KMS-11 (cell line): Measurements from ENCODE around the gene SNIP1.
"Not testable (repeated sequence)": the region's sequence is repeated elsewhere in the genome, so short reads cannot be mapped to it uniquely, and the experiment has no call there.

Source experiments
- H2AFZ ChIP-seq: fragments of 200-600 bp; sonication (generic); 2 replicates; pipeline ENCODE4 v1.6.1; 2016; ENCODE audit warnings: antibody characterized with exemption, mixed run types, low read depth
- H3K27ac ChIP-seq: fragments of 200-600 bp; sonication (generic); 2 replicates; pipeline ENCODE4 v1.6.1; 2016; ENCODE audit warnings: mild to moderate bottlenecking, mixed run types
- H3K27me3 ChIP-seq: fragments of 200-600 bp; sonication (generic); 2 replicates; pipeline ENCODE4 v1.6.1; 2017; ENCODE audit warnings: mild to moderate bottlenecking, low read depth, mixed run types, moderate library complexity; ENCODE audit not compliant: insufficient read depth
- H3K36me3 ChIP-seq: fragments of 200-600 bp; sonication (generic); 2 replicates; pipeline ENCODE4 v1.6.1; 2017; ENCODE audit warnings: mild to moderate bottlenecking, mixed run types; ENCODE audit not compliant: insufficient read depth
- H3K4me1 ChIP-seq: fragments of 200-600 bp; sonication (generic); 2 replicates; pipeline ENCODE4 v1.6.1; 2016; ENCODE audit warnings: mild to moderate bottlenecking, low read depth, mixed run types; ENCODE audit not compliant: poor library complexity, severe bottlenecking
- H3K4me2 ChIP-seq: fragments of 200-600 bp; sonication (generic); 2 replicates; pipeline ENCODE4 v1.7.0; 2016; ENCODE audit warnings: mild to moderate bottlenecking, mixed run types
- H3K4me3 ChIP-seq: fragments of 200-600 bp; sonication (generic); IDR thresholded peaks from 2 replicates; pipeline ENCODE4 v1.6.1; 2017; ENCODE audit warnings: low read depth, low read length, mixed read lengths; ENCODE audit not compliant: insufficient read depth
- H3K79me2 ChIP-seq: fragments of 200-600 bp; sonication (generic); 2 replicates; pipeline ENCODE4 v1.6.1; 2016; ENCODE audit warnings: low read depth, mixed run types; ENCODE audit not compliant: insufficient read depth
- H3K9ac ChIP-seq: fragments of 200-600 bp; sonication (generic); 2 replicates; pipeline ENCODE4 v1.6.1; 2016; ENCODE audit warnings: mild to moderate bottlenecking, mixed run types
- H4K20me1 ChIP-seq: fragments of 200-600 bp; sonication (generic); 2 replicates; pipeline ENCODE4 v1.6.1; 2016; ENCODE audit warnings: mild to moderate bottlenecking, mixed run types; ENCODE audit not compliant: insufficient read depth
- TF ChIP-seq, protein P1 (sequence below): fragments of 200-600 bp; sonication (generic); conservative IDR thresholded peaks from 2 replicates; pipeline ENCODE4 v1.6.1; 2017; ENCODE audit warnings: low read depth, mild to moderate bottlenecking, antibody characterized with exemption, low read length, moderate library complexity, mixed read lengths

Gene SNIP1

DNA sequence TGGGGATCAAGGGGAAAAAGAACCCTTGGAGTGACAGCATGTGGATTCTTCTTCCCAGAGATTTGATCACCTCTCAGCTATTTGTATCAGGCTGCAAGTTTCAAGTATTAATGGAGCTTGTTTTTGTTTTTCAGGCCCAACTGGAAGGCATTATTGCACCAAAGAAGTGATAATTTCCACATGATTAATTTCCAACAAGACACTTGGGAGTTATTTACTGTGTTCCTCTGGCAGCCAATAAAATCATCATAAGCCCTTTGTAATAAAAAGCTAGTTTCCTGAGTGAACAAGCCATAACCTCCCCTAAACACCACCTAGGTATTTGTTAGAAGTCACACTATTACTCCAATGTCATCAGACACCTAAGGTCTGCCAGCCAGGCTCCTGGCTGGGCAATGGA lies 10.8 kb upstream of the SNIP1 start:
- Histone ChIP-seq H3K27me3 (no peaks in the 10 kb centered on the region), H3K4me2 (no peak overlapping the region), H3K79me2 (no peaks in the 10 kb centered on the region), H4K20me1 (no peaks in the 10 kb centered on the region), H3K36me3 (peaks cover 10% of the 10 kb centered on the region; the same call in 1 of the 2 replicates), H2AFZ (no peak overlapping the region), H3K4me3 (no peak overlapping the region), H3K9ac (no peak overlapping the region), H3K4me1 (peaks cover 12% of the 10 kb centered on the region), H3K27ac (no peak overlapping the region)
- TF ChIP-seq, protein P1, sequence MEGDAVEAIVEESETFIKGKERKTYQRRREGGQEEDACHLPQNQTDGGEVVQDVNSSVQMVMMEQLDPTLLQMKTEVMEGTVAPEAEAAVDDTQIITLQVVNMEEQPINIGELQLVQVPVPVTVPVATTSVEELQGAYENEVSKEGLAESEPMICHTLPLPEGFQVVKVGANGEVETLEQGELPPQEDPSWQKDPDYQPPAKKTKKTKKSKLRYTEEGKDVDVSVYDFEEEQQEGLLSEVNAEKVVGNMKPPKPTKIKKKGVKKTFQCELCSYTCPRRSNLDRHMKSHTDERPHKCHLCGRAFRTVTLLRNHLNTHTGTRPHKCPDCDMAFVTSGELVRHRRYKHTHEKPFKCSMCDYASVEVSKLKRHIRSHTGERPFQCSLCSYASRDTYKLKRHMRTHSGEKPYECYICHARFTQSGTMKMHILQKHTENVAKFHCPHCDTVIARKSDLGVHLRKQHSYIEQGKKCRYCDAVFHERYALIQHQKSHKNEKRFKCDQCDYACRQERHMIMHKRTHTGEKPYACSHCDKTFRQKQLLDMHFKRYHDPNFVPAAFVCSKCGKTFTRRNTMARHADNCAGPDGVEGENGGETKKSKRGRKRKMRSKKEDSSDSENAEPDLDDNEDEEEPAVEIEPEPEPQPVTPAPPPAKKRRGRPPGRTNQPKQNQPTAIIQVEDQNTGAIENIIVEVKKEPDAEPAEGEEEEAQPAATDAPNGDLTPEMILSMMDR: no peak

DNA sequence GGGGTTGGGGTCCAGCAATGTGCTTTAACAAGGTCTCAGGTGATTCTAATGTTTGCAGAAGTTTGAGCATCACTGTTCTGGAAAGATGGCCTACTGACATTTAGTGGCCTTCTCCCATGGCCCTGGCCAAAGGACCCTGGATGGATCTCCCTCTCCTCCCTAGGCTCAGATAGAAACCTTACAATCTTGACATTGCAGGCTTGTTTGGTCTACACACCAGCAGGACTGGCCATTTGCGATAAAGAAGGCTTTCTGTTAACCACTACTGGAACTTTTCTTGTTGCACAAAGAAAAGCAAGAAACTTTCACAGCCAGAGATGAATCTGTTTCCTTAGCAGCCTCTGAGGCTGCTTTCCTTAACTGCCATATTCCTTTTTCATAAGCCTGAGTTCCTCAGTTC lies 8.9 kb upstream of the SNIP1 start:
- Histone ChIP-seq H3K4me3 (no peak overlapping the region), H3K9ac (no peak overlapping the region), H2AFZ (no peak overlapping the region), H3K4me2 (no peak overlapping the region), H3K36me3 (peaks cover 3% of the 10 kb centered on the region; the same call in 1 of the 2 replicates), H3K79me2 (no peaks in the 10 kb centered on the region), H4K20me1 (no peaks in the 10 kb centered on the region), H3K27me3 (no peaks in the 10 kb centered on the region), H3K4me1 (no peaks in the 10 kb centered on the region), H3K27ac (no peak overlapping the region; the same call in 1 of the 2 replicates)
- TF ChIP-seq, protein P1: no peak

GRCh38 chr1:37561133-37562132 lies 7.3 kb upstream of the SNIP1 start:
- no peak overlapping the region for H3K9ac ChIP-seq
- H3K4me1 ChIP-seq: no peaks in the 10 kb centered on the region
- no peaks in the 10 kb centered on the region for H3K27me3 ChIP-seq
- no peak overlapping the region for H3K4me2 ChIP-seq
- TF ChIP-seq, protein P1: peak; percentile 69
- H3K79me2 ChIP-seq: no peaks in the 10 kb centered on the region
- no peak overlapping the region for H3K27ac ChIP-seq
- no peaks in the 10 kb centered on the region for H3K36me3 ChIP-seq
- no peak overlapping the region for H3K4me3 ChIP-seq
- no peak overlapping the region for H2AFZ ChIP-seq
- H4K20me1 ChIP-seq: no peaks in the 10 kb centered on the region

DNA sequence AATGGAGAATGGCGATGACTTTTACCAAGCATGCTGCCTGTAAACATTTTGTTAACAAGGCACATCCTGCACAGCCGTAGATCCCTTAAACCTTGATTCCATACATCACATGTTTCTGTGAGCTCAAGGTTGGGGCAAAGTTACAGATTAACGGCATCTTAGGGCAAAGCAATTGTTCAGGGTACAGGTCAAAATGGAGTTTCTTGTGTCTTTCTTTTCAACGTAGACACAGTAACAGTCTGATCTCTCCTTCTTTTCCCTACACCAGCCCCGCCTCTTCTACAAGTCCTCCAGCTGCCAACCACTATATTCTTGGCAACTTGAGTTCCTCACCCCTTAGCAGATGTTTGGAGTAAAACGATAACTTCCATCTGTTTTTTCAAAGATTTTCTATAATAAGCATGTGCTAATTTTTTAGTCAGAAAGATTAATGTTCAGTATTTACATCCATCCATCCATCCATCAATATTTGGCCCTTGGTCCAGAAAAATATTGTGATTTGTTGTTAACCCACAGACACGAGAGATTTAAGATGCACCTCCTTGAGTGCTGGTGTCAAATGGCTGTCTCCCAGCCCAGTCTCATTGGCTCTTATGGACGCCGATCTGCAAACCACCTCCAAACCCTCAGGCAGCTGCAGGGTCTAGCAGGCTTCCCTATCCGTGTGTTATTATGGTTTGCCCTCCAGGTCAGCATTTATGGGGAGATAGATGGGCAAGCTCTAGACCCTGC lies 6.5 kb upstream of the SNIP1 start:
- Histone ChIP-seq H3K9ac (no peak overlapping the region), H3K4me1 (no peaks in the 10 kb centered on the region), H3K79me2 (no peaks in the 10 kb centered on the region), H3K4me2 (no peak overlapping the region), H3K4me3 (no peak overlapping the region), H3K27ac (no peak overlapping the region), H3K36me3 (no peaks in the 10 kb centered on the region), H3K27me3 (no peaks in the 10 kb centered on the region), H2AFZ (no peak overlapping the region), H4K20me1 (no peaks in the 10 kb centered on the region)
- TF ChIP-seq, protein P1: no peak

DNA sequence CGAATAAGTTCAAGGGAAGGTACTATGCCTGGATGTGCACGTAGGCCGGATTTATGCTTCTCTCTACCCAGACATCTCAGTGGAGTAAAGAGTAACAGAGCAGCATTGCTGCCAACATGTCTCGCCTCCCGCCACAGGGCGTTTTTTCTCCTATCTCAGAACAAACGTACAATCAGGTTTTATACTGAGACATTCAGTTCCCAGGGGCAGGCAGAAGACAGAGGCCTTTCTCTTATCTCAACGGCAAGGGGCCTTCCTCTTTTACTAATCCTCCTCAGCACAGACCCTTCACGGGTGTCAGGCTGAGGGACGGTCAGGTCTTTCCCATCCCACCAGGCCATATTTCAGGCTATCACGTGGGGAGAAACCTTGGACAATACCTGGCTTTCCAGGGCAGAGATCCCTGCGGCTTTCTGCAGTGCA lies 5.9 kb upstream of the SNIP1 start:
- not testable (repeated sequence) for H3K27me3 ChIP-seq, H3K4me1 ChIP-seq, H3K4me3 ChIP-seq, H3K79me2 ChIP-seq, H3K36me3 ChIP-seq, H3K4me2 ChIP-seq, H2AFZ ChIP-seq, H3K27ac ChIP-seq, H4K20me1 ChIP-seq, H3K9ac ChIP-seq
